ENCODE results near the gene QRFP.

QRFP gene

DNA sequence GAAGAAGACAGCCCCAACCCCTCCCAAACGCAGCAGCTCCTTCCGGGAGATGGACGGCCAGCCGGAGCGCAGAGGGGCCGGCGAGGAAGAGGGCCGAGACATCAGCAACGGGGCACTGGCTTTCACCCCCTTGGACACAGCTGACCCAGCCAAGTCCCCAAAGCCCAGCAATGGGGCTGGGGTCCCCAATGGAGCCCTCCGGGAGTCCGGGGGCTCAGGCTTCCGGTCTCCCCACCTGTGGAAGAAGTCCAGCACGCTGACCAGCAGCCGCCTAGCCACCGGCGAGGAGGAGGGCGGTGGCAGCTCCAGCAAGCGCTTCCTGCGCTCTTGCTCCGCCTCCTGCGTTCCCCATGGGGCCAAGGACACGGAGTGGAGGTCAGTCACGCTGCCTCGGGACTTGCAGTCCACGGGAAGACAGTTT, 12.5 kb downstream of the QRFP start:
- Histone ChIP-seq H3K27me3 (no peaks in the 10 kb centered on the region), H3K36me3 (peaks cover 94% of the 10 kb centered on the region), H3K4me3 (ENCODE audit: low read depth, low read length) (no peak overlapping the region), H3K4me1 (no peaks in the 10 kb centered on the region), H3K9me3 (no peaks in the 10 kb centered on the region)
- TF ChIP-seq, protein P1, sequence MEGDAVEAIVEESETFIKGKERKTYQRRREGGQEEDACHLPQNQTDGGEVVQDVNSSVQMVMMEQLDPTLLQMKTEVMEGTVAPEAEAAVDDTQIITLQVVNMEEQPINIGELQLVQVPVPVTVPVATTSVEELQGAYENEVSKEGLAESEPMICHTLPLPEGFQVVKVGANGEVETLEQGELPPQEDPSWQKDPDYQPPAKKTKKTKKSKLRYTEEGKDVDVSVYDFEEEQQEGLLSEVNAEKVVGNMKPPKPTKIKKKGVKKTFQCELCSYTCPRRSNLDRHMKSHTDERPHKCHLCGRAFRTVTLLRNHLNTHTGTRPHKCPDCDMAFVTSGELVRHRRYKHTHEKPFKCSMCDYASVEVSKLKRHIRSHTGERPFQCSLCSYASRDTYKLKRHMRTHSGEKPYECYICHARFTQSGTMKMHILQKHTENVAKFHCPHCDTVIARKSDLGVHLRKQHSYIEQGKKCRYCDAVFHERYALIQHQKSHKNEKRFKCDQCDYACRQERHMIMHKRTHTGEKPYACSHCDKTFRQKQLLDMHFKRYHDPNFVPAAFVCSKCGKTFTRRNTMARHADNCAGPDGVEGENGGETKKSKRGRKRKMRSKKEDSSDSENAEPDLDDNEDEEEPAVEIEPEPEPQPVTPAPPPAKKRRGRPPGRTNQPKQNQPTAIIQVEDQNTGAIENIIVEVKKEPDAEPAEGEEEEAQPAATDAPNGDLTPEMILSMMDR (IDR thresholded peaks at IDR 0.05; ENCODE audit: low read depth, low read length), result no peak
- DNase-seq, result no peak

- TF ChIP-seq, protein P1 (IDR thresholded peaks at IDR 0.05; ENCODE audit: low read depth, low read length), result no peak
- no peaks in the 10 kb centered on the region for H3K27me3 ChIP-seq
- no peak overlapping the region for H3K4me3 ChIP-seq (ENCODE audit: low read depth, low read length)
- peaks cover 93% of the 10 kb centered on the region for H3K36me3 ChIP-seq
- H3K4me1 ChIP-seq, result no peaks in the 10 kb centered on the region
- H3K9me3 ChIP-seq, result no peaks in the 10 kb centered on the region
- no peak for DNase-seq
Measured at GRCh38 chr9:130883479-130883878, 13.1 kb downstream of the QRFP start.

DNA sequence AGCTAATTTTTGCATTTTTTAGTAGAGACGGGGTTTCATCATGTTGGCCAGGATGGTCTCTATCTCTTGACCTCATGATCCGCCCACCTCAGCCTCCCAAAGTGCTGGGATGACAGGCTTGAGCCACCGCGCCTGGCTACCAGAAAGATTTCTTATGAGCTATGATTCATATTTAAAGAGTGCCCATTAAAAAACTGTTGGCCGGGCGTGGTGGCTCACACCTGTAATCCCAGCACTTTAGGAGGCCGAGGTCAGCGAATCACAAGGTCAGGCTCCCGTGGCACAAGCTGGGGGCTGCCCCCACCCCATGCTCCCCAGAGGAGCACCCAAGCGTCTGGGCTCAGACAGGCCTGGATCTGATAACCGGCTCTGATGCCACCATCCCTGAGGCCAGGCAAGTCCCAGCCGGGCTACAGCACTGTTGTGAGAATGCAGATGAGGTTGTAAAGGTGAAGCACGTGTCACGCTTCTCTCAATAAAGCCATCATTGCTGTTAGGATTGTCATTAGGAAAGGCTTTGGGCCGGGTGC, 13.9 kb downstream of the QRFP start:
- no peaks in the 10 kb centered on the region for H3K4me1 ChIP-seq
- H3K4me3 ChIP-seq (ENCODE audit: low read depth, low read length), result no peak overlapping the region
- TF ChIP-seq, protein P1 (IDR thresholded peaks at IDR 0.05; ENCODE audit: low read depth, low read length), result no peak
- H3K9me3 ChIP-seq, result no peaks in the 10 kb centered on the region
- no peaks in the 10 kb centered on the region for H3K27me3 ChIP-seq
- no peak for DNase-seq
- H3K36me3 ChIP-seq, result peaks cover 92% of the 10 kb centered on the region

GRCh38 chr9:130881516-130881915, 15.1 kb downstream of the QRFP start:
- DNase-seq, result no peak
- TF ChIP-seq, protein P1 (IDR thresholded peaks at IDR 0.05; ENCODE audit: low read depth, low read length), result no peak
- Histone ChIP-seq H3K4me3 (ENCODE audit: low read depth, low read length) (no peak overlapping the region), H3K27me3 (no peaks in the 10 kb centered on the region), H3K36me3 (peaks cover 89% of the 10 kb centered on the region), H3K9me3 (no peaks in the 10 kb centered on the region), H3K4me1 (no peaks in the 10 kb centered on the region)

GRCh38 chr9:130880599-130881220, 15.9 kb downstream of the QRFP start:
- Histone ChIP-seq H3K27me3 (no peaks in the 10 kb centered on the region), H3K9me3 (no peaks in the 10 kb centered on the region), H3K36me3 (peaks cover 81% of the 10 kb centered on the region), H3K4me1 (no peaks in the 10 kb centered on the region), H3K4me3 (ENCODE audit: low read depth, low read length) (no peak overlapping the region)
- TF ChIP-seq, protein P1 (IDR thresholded peaks at IDR 0.05; ENCODE audit: low read depth, low read length), result no peak
- no peak for DNase-seq

- DNase-seq, result no peak
- no peaks in the 10 kb centered on the region for H3K27me3 ChIP-seq
- no peaks in the 10 kb centered on the region for H3K9me3 ChIP-seq
- no peak overlapping the region for H3K4me3 ChIP-seq (ENCODE audit: low read depth, low read length)
- peaks cover 75% of the 10 kb centered on the region for H3K36me3 ChIP-seq
- TF ChIP-seq, protein P1 (IDR thresholded peaks at IDR 0.05; ENCODE audit: low read depth, low read length), result no peak
- no peaks in the 10 kb centered on the region for H3K4me1 ChIP-seq
Measured at GRCh38 chr9:130879863-130880411, 16.7 kb downstream of the QRFP start.
